Mucosa of rectum (tissue), 2 donors: ENCODE results near the gene CDHR2.

Source experiments
- H3K27ac ChIP-seq, 2 donors: one replicate each; pipeline ENCODE4 v1.7.0; 2013; ENCODE audit warnings: inconsistent platforms in 2 of 2, low read depth in 2 of 2, low read length in 2 of 2
- H3K27me3 ChIP-seq, 2 donors: one replicate each; pipeline ENCODE4 v1.7.0; 2013; ENCODE audit warnings: low read length in 2 of 2; ENCODE audit not compliant: control insufficient read depth in 2 of 2, insufficient read depth in 2 of 2
- H3K36me3 ChIP-seq, 2 donors: one replicate each; pipeline ENCODE4 v1.7.0; 2013; ENCODE audit warnings: low read length in 2 of 2; ENCODE audit not compliant: control insufficient read depth in 2 of 2, insufficient read depth in 2 of 2
- H3K4me1 ChIP-seq, 2 donors: one replicate each; pipeline ENCODE4 v1.7.0; 2013; ENCODE audit warnings: low read length in 2 of 2, mild to moderate bottlenecking in 1 of 2; ENCODE audit not compliant: control insufficient read depth in 2 of 2, insufficient read depth in 2 of 2
- H3K4me3 ChIP-seq, 2 donors: one replicate each; pipeline ENCODE4 v1.7.0; 2013; ENCODE audit warnings: low read length in 2 of 2
- H3K9ac ChIP-seq, 2 donors: one replicate each; pipeline ENCODE4 v1.7.0; 2013; ENCODE audit warnings: low read length in 2 of 2, low read depth in 1 of 2, mild to moderate bottlenecking in 1 of 2
- H3K9me3 ChIP-seq, 2 donors: one replicate each; pipeline ENCODE4 v1.7.0; 2013; ENCODE audit warnings: low read length in 2 of 2; ENCODE audit not compliant: control insufficient read depth in 2 of 2
- donor health status: healthy.
- donor health status: Normal muscosa, but diverticular disease.

Gene CDHR2

DNA sequence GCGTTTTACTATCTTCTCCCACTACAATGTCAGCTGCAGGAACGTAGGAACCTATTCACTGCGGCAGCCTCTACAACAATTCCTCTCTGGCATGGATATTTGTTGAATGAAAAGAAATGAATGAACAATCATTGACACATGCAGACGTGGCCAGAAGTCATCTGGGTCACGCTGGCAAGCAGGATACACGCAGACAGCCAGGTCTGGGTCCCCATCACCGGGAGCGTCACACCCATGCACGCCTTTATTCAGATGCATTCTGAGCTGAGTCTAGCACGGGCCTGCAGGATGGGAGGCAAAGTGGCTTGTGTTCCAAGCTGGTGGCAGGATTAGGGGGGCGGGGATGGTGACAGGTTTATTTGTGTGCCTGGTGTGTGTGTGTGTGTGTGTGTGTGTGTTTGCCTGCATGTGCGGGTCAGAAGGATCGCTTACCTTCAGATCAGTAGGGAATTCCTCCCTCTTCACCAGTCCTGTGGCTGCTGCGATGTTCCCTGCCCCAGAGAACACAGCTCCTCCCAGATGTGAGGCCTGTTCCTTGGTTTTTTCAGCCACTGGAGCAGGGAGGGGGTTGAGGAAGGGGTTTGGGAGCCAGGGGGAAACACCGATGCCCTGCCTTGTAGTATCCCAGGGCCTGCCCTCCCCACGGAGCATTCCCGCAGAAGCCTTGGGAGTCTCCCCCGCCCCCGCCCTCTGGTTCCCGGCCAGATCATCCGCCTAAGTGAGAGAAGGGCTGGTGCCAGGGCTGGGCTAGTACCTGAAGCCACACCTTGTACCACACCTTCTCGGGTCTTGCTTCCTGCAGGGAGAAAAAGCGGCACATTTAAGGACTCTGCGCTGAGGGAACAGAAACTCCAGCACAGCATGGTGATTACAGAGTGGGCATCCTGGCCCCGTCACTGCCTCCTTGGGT, 77.1 kb downstream of the CDHR2 start:
- Histone ChIP-seq H3K36me3 (no peaks in the 10 kb centered on the region), H3K9ac (no peak overlapping the region), H3K9me3 (no peaks in the 10 kb centered on the region), H3K27ac (no peak overlapping the region), H3K27me3 (peaks cover 52 to 58% of the 10 kb centered on the region in 2 donors), H3K4me3 (no peak overlapping the region), H3K4me1 (peaks cover 5 to 10% of the 10 kb centered on the region in 2 donors)

DNA sequence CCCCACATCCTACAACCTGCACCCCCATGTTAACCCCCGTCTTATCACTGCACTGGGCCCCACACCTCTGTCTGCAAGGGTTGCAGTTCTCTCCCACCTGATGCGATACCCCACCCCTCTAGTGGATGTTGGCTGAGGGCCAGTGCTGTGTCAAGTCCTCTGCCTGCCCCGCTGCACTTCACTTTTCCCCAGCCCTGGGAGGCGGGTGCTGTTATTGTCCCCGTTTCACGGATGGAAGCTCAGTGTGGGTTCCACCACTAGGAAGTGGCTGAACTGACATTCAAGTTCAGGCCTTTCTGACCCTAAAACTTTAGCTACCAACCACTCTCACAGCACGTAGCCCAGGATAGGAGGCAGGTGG, 77.7 kb downstream of the CDHR2 start:
- H3K9me3 ChIP-seq: no peaks in the 10 kb centered on the region
- no peaks in the 10 kb centered on the region for H3K36me3 ChIP-seq
- H3K4me3 ChIP-seq: no peak overlapping the region
- peaks cover 55 to 58% of the 10 kb centered on the region in 2 donors for H3K27me3 ChIP-seq
- peaks cover 5 to 10% of the 10 kb centered on the region in 2 donors for H3K4me1 ChIP-seq
- H3K27ac ChIP-seq: no peak overlapping the region
- no peak overlapping the region for H3K9ac ChIP-seq

DNA sequence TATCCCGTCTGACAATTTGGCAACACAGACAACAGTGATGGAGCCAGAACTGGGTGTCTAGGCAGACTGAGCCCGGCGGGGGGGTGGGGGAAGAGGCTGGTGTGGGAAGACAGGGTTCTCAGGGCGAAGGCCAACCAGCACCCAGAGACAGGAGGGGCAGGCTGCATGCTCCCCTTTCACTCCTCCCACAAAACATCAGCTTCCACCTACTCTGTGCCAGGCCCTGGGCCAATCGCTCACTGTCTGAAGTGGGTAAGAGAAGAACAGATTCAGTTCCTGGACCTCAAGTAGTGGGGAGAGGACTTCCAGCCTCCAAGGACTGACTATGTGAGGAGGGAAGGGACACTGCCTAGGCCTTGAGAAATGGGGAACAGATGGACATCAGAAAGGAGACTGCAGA, 78.4 kb downstream of the CDHR2 start:
- Histone ChIP-seq H3K4me3 (no peak overlapping the region), H3K9ac (no peak overlapping the region), H3K36me3 (no peaks in the 10 kb centered on the region), H3K9me3 (no peaks in the 10 kb centered on the region), H3K27me3 (peaks cover 53 to 56% of the 10 kb centered on the region in 2 donors), H3K27ac (no peak overlapping the region), H3K4me1 (peaks cover 5 to 10% of the 10 kb centered on the region in 2 donors)

DNA sequence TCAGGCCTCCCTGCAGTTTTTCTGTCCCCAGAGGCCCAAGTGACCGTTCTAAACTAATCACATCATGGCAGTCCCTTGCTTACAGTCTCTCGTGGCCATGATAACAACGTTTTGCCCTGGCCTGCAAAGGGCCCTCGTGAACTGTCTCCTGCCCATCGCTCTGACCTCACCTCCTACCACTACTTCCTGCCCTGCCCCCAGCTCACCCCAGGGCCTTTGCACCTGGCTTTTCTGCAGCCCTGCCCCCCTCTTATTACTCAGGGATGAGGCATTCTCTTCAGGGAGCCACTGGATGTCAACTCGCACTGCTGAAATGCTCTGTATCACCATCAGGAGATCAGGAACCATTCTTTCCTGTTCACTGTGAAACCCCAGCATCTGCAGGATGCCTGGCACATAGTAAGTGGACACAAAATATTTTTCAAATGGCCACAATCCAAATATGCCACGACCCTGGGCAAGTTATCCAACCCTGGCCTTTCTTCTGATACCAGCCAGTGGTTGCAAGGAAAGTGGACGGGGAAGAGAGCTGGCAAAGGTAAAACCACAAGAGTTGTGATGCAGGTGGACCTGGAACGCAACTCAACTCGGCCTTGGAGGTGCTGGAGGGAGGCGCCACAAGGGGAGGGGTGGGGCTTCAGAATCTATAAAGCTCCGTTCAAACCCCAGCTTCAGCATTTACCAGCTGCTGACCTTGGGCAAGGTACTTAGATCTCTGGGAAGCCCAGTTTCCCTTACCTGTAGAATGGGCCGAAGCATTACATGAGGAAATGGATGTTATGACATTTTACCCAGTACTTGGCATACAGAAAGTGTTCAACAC, 79.5 kb downstream of the CDHR2 start:
- Histone ChIP-seq H3K27me3 (peaks cover 60 to 65% of the 10 kb centered on the region in 2 donors), H3K27ac (no peak overlapping the region), H3K36me3 (no peaks in the 10 kb centered on the region), H3K4me1 (peaks cover 5 to 10% of the 10 kb centered on the region in 2 donors), H3K9me3 (no peaks in the 10 kb centered on the region), H3K9ac (no peak overlapping the region), H3K4me3 (no peak overlapping the region)

DNA sequence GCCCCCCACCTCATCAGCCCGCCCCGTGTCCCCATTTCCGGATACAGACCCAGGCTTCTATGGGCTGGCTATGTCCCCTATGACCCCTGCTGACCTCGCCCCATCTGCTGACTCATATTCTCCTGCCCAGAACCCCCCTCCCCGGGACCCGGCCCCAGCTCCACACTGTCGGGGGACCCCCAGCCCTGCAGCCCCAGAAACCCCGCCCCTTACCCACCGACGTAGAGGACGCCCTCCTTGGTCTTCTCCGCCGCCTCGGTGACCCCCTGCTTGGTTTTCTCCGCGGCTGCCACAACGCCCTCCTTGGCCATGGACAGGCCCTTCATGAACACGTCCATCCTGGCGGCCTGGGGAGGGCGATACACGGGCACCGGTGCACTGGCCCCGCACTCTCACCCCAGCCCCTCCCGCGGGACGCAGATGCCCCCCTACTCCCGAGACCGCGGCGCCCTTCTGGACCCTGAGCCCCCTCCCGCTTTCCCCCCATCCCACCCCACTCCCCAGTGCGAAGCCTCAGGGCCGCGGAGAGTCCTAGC, 80.2 kb downstream of the CDHR2 start:
- Histone ChIP-seq H3K9ac (no peak overlapping the region), H3K4me1 (peaks cover 5 to 10% of the 10 kb centered on the region in 2 donors), H3K27ac (no peak overlapping the region), H3K9me3 (no peaks in the 10 kb centered on the region), H3K27me3 (peaks cover 63 to 65% of the 10 kb centered on the region in 2 donors), H3K36me3 (no peaks in the 10 kb centered on the region), H3K4me3 (no peak overlapping the region)

DNA sequence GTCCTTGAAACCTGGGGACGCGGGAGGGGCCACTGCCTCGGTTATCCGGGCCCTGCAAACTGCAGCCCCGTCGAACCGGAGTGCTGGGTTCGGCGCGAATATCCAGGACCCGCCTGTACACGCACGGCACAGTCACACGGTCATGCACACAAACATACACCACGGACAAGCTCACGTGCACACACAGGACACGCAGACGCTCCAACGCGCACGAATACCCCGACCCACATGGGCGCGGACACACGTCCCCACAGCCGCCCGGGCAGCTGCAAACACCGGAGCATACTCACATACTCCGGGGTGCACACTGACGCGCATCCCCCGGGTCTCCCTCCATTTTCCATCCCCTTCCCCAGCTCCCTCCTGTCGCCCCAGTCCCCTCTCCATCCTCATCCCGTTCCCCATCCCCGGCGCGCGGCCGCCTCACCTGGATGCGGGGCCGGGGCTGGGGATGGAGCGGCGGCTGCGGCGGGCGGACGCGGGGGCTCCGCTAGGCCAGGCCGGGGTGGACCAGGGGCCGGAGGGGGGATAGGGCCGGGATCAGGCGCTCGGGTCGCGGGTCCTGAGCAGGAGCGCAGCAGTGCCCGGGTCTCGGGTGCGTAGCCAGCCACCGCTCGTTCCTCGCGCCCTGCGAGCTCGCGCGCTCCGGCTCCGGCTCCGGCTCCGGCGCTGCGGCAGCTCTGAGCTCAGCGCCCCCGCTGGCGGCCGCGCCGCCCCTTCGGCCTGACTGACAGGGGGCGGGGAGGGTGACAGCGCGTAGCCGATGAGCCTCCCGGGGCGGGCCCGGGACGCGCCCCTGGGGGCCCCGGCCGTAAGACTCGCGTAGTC, 80.9 kb downstream of the CDHR2 start, which contains the start of the genes EIF4E1B and SNCB:
EIF4E1B (plus strand) TSS at position 823 of the 828 bp plus-strand sequence. CDS start 12,113 bp downstream, outside the sequence.
SNCB (minus strand) TSS at position 682 of the 828 bp plus-strand sequence. CDS start 880 bp downstream, outside the sequence.
- H3K9ac ChIP-seq: no peak within 1 kb of the TSS
- H3K4me1 ChIP-seq: peaks cover 5 to 10% of the 10 kb centered on the region in 2 donors
- H3K36me3 ChIP-seq: no peaks in the 10 kb centered on the region
- peaks cover 60 to 61% of the 10 kb centered on the region in 2 donors for H3K27me3 ChIP-seq
- H3K27ac ChIP-seq: no peak within 1 kb of the TSS
- H3K4me3 ChIP-seq: peak within 1 kb of the TSS in 1 of 2 donors; percentile 56
- no peaks in the 10 kb centered on the region for H3K9me3 ChIP-seq

DNA sequence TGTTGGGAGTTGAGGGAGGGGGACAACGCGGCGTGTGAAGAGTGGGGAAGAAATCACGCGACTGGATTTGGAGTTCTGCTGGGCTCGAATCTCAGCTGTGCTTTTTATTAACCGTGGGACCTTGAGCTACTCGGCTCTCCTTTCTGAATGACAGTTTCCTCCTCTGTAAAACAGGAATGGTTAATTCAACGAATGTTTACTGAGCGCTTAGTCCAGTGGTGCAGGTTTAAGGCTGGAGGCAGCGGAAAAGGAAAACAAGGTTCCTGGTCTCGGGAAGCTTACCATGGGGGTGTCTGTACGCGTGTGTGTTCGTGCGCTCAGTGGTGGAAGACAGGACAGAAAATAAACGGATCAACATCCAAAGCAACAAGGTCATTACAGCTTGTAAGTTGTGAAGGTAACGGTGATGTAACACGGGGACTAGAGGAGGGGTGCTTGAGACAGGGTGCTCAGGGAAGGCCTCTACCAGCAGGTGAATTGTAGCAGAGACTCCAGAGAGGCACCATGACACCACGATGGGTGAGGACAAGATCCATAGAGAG, 81.6 kb downstream of the CDHR2 start:
- H3K9me3 ChIP-seq: no peaks in the 10 kb centered on the region
- no peak overlapping the region for H3K9ac ChIP-seq
- no peak overlapping the region for H3K27ac ChIP-seq
- H3K36me3 ChIP-seq: no peaks in the 10 kb centered on the region
- H3K4me3 ChIP-seq: peak overlapping the region in 1 of 2 donors; percentile 56
- H3K4me1 ChIP-seq: peaks cover 5 to 10% of the 10 kb centered on the region in 2 donors
- peaks cover 55 to 60% of the 10 kb centered on the region in 2 donors for H3K27me3 ChIP-seq

DNA sequence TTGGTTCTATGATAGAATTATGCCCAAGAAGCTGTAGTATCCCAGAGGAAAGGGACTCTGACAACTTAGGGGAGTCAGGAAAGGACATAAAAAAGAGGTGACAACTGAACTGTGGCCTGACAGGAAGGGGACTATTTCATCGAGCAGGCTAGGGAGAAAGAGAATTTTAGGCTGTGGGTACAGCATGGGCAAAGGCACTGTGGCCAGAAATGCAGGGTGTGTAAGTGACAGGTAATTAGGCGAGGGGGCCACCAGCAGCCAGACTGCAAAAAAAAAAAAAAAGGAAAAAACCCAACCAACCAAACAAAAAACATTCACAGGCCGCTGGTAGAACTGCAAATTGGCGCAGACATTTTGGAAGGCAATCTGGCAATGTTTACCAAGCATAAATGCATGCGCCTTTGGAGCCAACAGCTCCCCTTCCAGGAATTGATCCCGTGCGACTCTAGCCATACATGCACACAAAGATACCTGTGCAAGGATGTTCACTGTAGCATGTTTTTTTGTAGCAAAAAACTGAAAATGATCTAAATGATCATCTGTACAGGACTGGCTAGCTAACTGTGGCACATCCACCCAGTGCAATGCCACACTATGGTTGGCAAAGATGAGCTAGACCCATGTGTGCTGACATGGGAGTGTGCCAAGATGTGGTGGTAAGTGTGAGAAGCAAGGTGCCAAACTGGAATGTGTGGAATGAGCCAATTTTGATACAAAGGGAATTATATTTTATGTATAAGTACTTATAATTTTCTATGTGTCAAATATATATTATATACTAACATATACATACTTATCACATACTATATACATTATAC, 82.5 kb downstream of the CDHR2 start:
- Histone ChIP-seq H3K9me3 (no peaks in the 10 kb centered on the region), H3K27me3 (peaks cover 52 to 60% of the 10 kb centered on the region in 2 donors), H3K36me3 (no peaks in the 10 kb centered on the region), H3K27ac (no peak overlapping the region), H3K4me1 (peaks cover 5 to 10% of the 10 kb centered on the region in 2 donors), H3K4me3 (no peak overlapping the region), H3K9ac (no peak overlapping the region)
